Stimulated activated CD4-positive, alpha-beta T cell treated with anti-CD3 and anti-CD28 coated beads, Interleukin-4, amount 100 ng/mL, for 4 hours (primary cell): ENCODE data around the gene ICAM3.
"Not testable (repeated sequence)": the region's sequence is repeated elsewhere in the genome, so short reads cannot be mapped to it uniquely, and the experiment has no call there.

ENCODE experiments used
- DNase-seq, 2 experiments: peaks; one replicate each; pipeline ENCODE4 v3.0.0-alpha.2; 2020

Gene ICAM3

GRCh38 chr19:10344780-10345179 lies 5.4 kb upstream of the ICAM3 start:
- no peak for DNase-seq

GRCh38 chr19:10343495-10343894 lies 4.1 kb upstream of the ICAM3 start:
- DNase-seq: no peak

- DNase-seq: no peak
These were observed 553 bp upstream of the ICAM3 start for GRCh38 chr19:10339977-10340376.

GRCh38 chr19:10338940-10339339 lies 484 bp downstream of the ICAM3 start:
- DNase-seq: no peak

- DNase-seq: not testable (repeated sequence)
These were observed 2.7 kb downstream of the ICAM3 start for GRCh38 chr19:10336725-10337124.

GRCh38 chr19:10335352-10335985 lies 4.0 kb downstream of the ICAM3 start:
- no peak for DNase-seq

- DNase-seq: peak in 1 of 2 experiments; percentile 40
These were observed 4.7 kb downstream of the ICAM3 start for GRCh38 chr19:10334588-10335351.

- DNase-seq: no peak
These were observed 5.5 kb downstream of the ICAM3 start for GRCh38 chr19:10333758-10334587.

GRCh38 chr19:10332965-10333757 lies 6.3 kb downstream of the ICAM3 start, which contains the start of gene RAVER1:
Gene RAVER1 (minus strand): TSS chr19:10333529. CDS start chr19:10333507, 22 bp downstream.
- DNase-seq: peak; percentile 98

GRCh38 chr19:10332158-10332964 lies 7.1 kb downstream of the ICAM3 start:
- no peak for DNase-seq

- no peak for DNase-seq
These were observed 9.9 kb downstream of the ICAM3 start for GRCh38 chr19:10329555-10329954.

- DNase-seq: no peak
These were observed 10.6 kb downstream of the ICAM3 start for GRCh38 chr19:10328558-10329429.

- no peak for DNase-seq
These were observed 11.6 kb downstream of the ICAM3 start for GRCh38 chr19:10327793-10328192.

- DNase-seq: no peak
These were observed 13.7 kb downstream of the ICAM3 start for GRCh38 chr19:10325732-10326131.

- DNase-seq: no peak
These were observed 17.3 kb downstream of the ICAM3 start for GRCh38 chr19:10321874-10322835.

- DNase-seq: no peak
These were observed 18.0 kb downstream of the ICAM3 start for GRCh38 chr19:10321417-10321797.

GRCh38 chr19:10320602-10321416 lies 18.6 kb downstream of the ICAM3 start:
- no peak for DNase-seq
